Thyroid gland (tissue), 4 donors: Measurements from ENCODE around the gene JDP2. TPM values are rescaled to one million over a fixed set of nuclear protein-coding genes. Genes with fewer than 3 reads are reported as not detected.
"Not testable (repeated sequence)": the region's sequence is repeated elsewhere in the genome, so short reads cannot be mapped to it uniquely, and the experiment has no call there.

Experiments used
- DNase-seq, 2 donors: peaks; one replicate each; pipeline ENCODE4 v3.0.0-alpha.2; 2019
- H3K27ac ChIP-seq, 3 donors: fragments of 200-600 bp; sonication (generic); 1 replicate in 2 of 3; 2 replicates in 1 of 3; pipeline ENCODE4 v1.5.1; 2016 to 2019; ENCODE audit warnings: mild to moderate bottlenecking in 1 of 3, moderate library complexity in 1 of 3
- H3K27me3 ChIP-seq: fragments of 200-600 bp; sonication (generic); one replicate; pipeline ENCODE4 v1.5.1; 2019
- H3K36me3 ChIP-seq, 2 donors: fragments of 200-600 bp; sonication (generic); one replicate each; pipeline ENCODE4 v1.5.1; 2016 to 2019
- H3K4me1 ChIP-seq, 2 donors: fragments of 200-600 bp; sonication (generic); one replicate each; pipeline ENCODE4 v1.5.1; 2017 to 2019
- H3K4me3 ChIP-seq, 3 donors: fragments of 200-600 bp; sonication (generic); replicated peaks in 1 of 3; 1 replicate in 2 of 3; 2 replicates in 1 of 3; pipeline ENCODE4 v1.5.1; 2016; ENCODE audit warnings: mild to moderate bottlenecking in 1 of 3
- H3K9me3 ChIP-seq: fragments of 200-600 bp; sonication (generic); one replicate; pipeline ENCODE4 v1.5.1; 2017
- POLR2A ChIP-seq, 2 donors: fragments of 450-650 bp; IDR thresholded peaks; one replicate each; pipeline ENCODE4 v1.6.1; 2017; ENCODE audit warnings: antibody characterized with exemption in 2 of 2, mild to moderate bottlenecking in 2 of 2, moderate library complexity in 1 of 2
- WGBS, 2 donors: methylation state at CpG; one replicate each; pipeline ENCODE4 v1.1.5; 2017; 5-methylcytosine and 5-hydroxymethylcytosine counted together
- intact Hi-C: fragments of 100-400 bp; cut with DNase I; formaldehyde crosslinking; loops from one replicate; pipeline ENCODE4 v1.15.1; 2023
- total RNA-seq, 4 donors: library from RNA; depleted of rRNA; stranded (reverse); fragments of >200 nt; gene quantifications; one replicate each; pipeline ENCODE4 v1.2.3, GENCODE V29; 2016
- TF ChIP-seq, protein P1 (sequence below), 6 experiments: fragments of 200-600 bp in 3 of 6; fragments of 450-650 bp in 3 of 6; sonication (generic) in 3 of 6; IDR thresholded peaks; one replicate each; pipeline ENCODE4 v1.5.1; 2016 to 2019; ENCODE audit warnings: antibody characterized with exemption in 6 of 6, mild to moderate bottlenecking in 2 of 6, inconsistent platforms in 1 of 6, moderate library complexity in 1 of 6

JDP2 gene, protein sequence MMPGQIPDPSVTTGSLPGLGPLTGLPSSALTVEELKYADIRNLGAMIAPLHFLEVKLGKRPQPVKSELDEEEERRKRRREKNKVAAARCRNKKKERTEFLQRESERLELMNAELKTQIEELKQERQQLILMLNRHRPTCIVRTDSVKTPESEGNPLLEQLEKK
- 10 to 100 TPM; 24.2 to 54.6 (median 36.3) TPM for total RNA-seq

DNA sequence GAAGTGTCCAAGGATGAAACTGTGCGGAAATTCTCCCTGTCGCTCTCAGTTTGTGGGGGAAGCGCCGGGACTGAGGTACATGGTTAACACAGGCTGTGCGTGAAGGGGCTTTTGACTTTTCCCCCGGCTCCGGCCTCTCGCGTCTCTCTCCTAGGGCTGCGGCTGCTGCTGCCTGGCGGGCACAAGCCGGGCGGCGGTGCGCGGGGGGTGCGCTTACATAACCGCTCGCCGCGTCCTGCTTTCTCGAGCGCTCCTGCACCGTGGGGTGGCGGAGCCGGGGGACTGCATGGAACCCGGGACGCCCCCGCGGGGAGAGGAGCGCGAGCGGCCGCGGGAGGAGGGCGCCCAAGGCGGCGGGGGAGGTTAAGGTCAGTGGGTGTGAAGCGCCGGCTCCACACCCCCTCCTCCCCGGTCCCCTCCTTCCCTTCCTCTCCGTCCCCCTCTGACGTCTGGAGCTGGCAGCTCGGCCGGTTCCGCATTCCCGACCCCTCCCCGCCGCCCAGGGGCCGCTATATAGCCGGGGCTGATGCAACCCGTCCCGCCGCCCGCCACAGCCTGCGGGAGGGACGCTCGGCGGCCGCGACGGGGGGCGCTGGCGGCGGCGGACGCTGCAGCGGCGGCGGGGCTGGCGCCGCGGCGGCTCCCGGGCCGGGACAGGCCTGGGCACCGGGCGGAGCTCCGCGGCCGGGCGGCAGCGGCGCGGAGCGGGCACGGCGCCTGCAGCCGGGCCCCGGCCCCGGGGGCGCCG, at the start of gene JDP2:
Gene JDP2, plus strand, starts transcription at position 541 of the 748 bp plus-strand sequence. CDS start 9,899 bp downstream, outside the sequence.
- DNase-seq, result peak; percentile 82 to 86
- WGBS, 2 donors, result 0 to 1% methylated on average over 15 to 28 of the region's 93 CpGs
- intact Hi-C loops, result no loop called here
- H3K4me1 ChIP-seq, result peaks cover 20 to 25% of the 10 kb centered on the region in 2 donors
- H3K27ac ChIP-seq, result peak within 1 kb of the TSS; percentile 56 to 81 (median 81)
- peaks cover 0 to 3% of the 10 kb centered on the region in 2 donors for H3K36me3 ChIP-seq
- no peaks in the 10 kb centered on the region for H3K9me3 ChIP-seq
- H3K4me3 ChIP-seq, result peak within 1 kb of the TSS in 2 of 3 donors; percentile 55 to 88
- TF ChIP-seq POLR2A (IDR thresholded peaks at IDR 0.05), result peak in 1 of 2 donors; percentile 84
- TF ChIP-seq, protein P1, sequence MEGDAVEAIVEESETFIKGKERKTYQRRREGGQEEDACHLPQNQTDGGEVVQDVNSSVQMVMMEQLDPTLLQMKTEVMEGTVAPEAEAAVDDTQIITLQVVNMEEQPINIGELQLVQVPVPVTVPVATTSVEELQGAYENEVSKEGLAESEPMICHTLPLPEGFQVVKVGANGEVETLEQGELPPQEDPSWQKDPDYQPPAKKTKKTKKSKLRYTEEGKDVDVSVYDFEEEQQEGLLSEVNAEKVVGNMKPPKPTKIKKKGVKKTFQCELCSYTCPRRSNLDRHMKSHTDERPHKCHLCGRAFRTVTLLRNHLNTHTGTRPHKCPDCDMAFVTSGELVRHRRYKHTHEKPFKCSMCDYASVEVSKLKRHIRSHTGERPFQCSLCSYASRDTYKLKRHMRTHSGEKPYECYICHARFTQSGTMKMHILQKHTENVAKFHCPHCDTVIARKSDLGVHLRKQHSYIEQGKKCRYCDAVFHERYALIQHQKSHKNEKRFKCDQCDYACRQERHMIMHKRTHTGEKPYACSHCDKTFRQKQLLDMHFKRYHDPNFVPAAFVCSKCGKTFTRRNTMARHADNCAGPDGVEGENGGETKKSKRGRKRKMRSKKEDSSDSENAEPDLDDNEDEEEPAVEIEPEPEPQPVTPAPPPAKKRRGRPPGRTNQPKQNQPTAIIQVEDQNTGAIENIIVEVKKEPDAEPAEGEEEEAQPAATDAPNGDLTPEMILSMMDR (IDR thresholded peaks at IDR 0.05), result peak in 4 of 6 experiments; percentile 3 to 23 (median 20)
- no peaks in the 10 kb centered on the region for H3K27me3 ChIP-seq

DNA sequence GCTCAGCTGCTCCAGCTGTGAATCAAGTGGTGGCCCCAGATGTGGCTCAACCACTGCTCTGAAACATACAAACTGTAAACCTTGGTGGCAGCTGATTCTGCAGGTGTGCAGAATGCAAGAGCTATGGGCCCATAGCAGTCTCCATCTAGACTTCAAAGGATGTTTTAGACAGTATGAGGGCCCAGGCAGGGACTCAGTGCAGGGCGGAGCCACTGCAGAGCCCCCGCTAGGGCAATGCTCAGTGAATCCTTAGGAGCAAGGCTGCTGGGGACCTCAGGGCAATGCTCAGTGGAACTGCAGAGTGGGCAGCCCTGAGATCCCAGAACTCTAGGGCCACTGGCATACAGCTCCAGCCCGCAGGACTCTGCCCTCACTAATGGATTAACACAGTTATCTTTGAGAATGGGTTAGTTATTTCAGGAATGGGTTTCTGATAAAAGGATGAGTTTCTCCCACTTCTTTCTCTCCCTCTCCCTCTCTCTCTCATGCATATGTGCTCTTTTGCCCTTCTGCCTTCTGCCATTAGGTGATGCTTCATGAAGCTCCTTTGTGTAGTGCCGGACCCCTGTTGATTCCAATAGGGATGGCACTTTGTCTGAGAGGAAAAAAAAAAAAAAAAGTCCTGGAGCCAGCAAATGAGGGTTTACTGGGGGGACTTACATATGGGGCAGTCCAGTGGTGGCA, 48.4 kb upstream of the JDP2 start:
- no peaks in the 10 kb centered on the region for H3K9me3 ChIP-seq
- no peak for DNase-seq
- H3K4me3 ChIP-seq, result no peak overlapping the region
- no peaks in the 10 kb centered on the region for H3K27me3 ChIP-seq
- H3K4me1 ChIP-seq, result no peaks in the 10 kb centered on the region
- no peaks in the 10 kb centered on the region for H3K36me3 ChIP-seq
- intact Hi-C loops, result no loop called here
- no peak for TF ChIP-seq POLR2A (IDR thresholded peaks at IDR 0.05)
- TF ChIP-seq, protein P1 (IDR thresholded peaks at IDR 0.05), result no peak
- no peak overlapping the region for H3K27ac ChIP-seq
- WGBS, 2 donors, result 95 to 97% methylated on average over 4 of the region's 4 CpGs

DNA sequence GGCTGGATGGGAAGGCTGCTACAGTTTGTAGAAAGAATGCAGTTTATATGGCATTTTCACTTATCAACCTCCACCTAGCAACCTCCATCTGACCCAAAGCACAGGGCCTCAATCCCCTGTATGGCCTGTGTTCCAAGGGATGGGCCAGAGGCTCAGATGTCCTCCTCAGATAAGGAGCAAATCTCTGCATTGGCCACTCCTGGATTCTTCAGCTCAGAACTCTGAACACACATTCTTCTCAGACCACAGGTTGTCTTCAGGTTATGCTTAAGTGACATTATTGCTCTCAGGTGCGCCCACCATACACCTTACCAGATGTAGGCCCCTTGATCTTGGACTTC, 47.9 kb upstream of the JDP2 start:
- intact Hi-C loops, result no loop called here
- Histone ChIP-seq H3K4me1 (no peaks in the 10 kb centered on the region), H3K4me3 (no peak overlapping the region), H3K27me3 (no peaks in the 10 kb centered on the region), H3K27ac (no peak overlapping the region), H3K9me3 (no peaks in the 10 kb centered on the region), H3K36me3 (no peaks in the 10 kb centered on the region)
- DNase-seq, result no peak
- TF ChIP-seq POLR2A (IDR thresholded peaks at IDR 0.05), result no peak
- TF ChIP-seq, protein P1 (IDR thresholded peaks at IDR 0.05), result no peak
- 93 to 100% methylated on average over 1 of the region's 1 CpG for WGBS, 2 donors

DNA sequence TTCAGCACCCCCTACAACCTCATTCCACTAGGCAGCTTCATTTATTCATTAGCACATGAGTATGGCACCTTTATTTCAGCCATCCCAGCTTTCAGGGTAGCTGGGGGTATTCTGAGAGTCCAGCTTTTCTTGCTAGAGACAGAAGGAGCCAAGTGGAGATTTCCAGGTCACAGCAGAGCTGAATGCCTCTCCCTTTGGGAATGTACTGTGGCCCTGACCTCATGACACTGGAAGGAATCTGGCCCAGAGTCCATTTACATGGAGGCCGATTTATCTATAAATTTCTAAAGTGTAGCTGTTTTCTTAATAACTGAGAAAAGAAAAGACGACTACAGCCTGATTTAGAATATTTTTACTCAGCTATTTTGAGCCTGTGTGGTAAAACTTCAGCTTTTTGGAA, 47.2 kb upstream of the JDP2 start:
- intact Hi-C loops, result no loop called here
- DNase-seq, result no peak
- WGBS, 2 donors, result 81 to 86% methylated on average over 2 of the region's 2 CpGs
- no peaks in the 10 kb centered on the region for H3K27me3 ChIP-seq
- H3K9me3 ChIP-seq, result no peaks in the 10 kb centered on the region
- no peak overlapping the region for H3K4me3 ChIP-seq
- no peaks in the 10 kb centered on the region for H3K4me1 ChIP-seq
- no peak overlapping the region for H3K27ac ChIP-seq
- no peaks in the 10 kb centered on the region for H3K36me3 ChIP-seq
- no peak for TF ChIP-seq POLR2A (IDR thresholded peaks at IDR 0.05)
- TF ChIP-seq, protein P1 (IDR thresholded peaks at IDR 0.05), result no peak

DNA sequence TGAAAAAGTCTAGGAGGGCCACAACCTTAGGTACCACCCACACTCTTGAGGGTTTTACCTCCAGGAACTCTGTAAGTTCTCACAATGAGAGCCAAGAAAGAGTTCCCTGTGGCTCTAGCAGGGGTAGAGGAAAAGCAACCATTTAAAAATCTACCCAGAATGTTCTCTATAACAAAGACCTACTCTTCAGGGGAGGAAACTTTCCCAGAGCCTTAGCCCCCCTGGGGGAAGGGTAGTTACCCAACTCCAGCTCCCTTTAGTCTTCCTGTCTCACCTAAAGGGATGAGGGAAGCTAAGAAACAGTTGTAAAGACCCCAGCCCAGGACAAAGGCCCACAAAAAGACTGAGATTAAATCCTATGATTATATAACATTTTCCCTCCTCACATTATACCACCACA, 46.2 kb upstream of the JDP2 start:
- DNase-seq, result no peak
- Histone ChIP-seq H3K27me3 (no peaks in the 10 kb centered on the region), H3K9me3 (no peaks in the 10 kb centered on the region), H3K27ac (no peak overlapping the region), H3K4me3 (no peak overlapping the region), H3K36me3 (no peaks in the 10 kb centered on the region), H3K4me1 (no peaks in the 10 kb centered on the region)
- TF ChIP-seq POLR2A (IDR thresholded peaks at IDR 0.05), result no peak
- TF ChIP-seq, protein P1 (IDR thresholded peaks at IDR 0.05), result no peak
- intact Hi-C loops, result no loop called here

DNA sequence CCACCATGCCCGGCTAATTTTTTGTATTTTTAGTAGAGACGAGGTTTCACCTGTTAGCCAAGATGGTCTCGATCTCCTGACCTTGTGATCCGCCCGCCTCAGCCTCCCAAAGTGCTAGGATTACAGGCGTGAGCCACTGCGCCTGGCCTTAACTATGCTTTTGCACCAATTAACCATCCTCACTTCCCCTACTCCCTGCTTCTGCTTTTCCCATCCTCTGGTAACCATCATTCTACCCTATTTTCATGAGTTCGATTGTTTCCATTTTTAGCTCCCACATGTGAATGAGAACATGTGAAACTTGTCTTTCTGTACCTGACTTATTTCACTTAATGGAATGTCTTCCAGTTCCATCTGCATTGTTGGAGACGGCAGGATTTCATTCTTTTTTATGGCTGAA, 44.6 kb upstream of the JDP2 start:
- DNase-seq, H3K36me3 ChIP-seq, H3K4me1 ChIP-seq, H3K9me3 ChIP-seq, intact Hi-C loops, H3K4me3 ChIP-seq, H3K27me3 ChIP-seq, H3K27ac ChIP-seq: not testable (repeated sequence)
- 95 to 96% methylated on average over 9 of the region's 9 CpGs for WGBS, 2 donors
